ENCODE measurements around the gene CASP8AP2. TPM values are rescaled to one million over a fixed set of nuclear protein-coding genes. Genes with fewer than 3 reads are reported as not detected.

CASP8AP2 gene
- total and polyA plus RNA-seq, 2 of the 13 experiments (the other 11 are each of a cell fraction or from before 2014, with no cell fraction given), result 5.7 to 13.5 TPM

DNA sequence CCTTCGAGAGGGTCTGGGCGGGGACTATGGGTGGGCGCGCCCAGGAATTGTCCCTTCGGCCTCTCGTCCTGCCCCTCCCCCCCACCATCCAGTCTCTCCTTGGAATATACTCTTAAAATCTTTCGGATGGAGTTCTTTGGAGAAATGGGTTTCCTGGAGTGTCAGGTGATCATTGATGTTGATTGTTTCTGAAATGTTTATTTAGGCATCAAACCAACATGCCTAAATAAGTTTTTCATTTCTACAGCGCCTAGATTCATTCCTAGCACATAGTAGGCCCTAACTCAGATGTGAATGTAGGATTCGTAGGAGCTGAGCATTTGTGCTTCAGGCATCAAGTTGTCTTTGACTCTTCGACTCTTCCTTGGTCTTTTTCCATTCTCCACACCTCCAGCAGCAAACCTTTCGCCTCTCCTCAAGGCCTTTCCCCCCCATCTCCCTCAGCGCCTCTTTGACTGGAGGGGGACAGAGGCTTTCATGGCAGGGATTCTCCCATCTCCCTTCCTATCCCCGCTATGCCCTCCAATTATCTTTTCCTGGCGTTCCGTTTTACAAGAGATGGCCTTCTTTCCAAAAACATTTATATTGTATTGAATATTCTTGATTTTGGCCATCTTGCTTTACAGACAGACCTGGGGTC, 610 bp downstream of the CASP8AP2 start (continued):
- peak; percentile 87 for TF ChIP-seq ZKSCAN1 (IDR thresholded peaks at IDR 0.05; ENCODE audit: low read length)

DNA sequence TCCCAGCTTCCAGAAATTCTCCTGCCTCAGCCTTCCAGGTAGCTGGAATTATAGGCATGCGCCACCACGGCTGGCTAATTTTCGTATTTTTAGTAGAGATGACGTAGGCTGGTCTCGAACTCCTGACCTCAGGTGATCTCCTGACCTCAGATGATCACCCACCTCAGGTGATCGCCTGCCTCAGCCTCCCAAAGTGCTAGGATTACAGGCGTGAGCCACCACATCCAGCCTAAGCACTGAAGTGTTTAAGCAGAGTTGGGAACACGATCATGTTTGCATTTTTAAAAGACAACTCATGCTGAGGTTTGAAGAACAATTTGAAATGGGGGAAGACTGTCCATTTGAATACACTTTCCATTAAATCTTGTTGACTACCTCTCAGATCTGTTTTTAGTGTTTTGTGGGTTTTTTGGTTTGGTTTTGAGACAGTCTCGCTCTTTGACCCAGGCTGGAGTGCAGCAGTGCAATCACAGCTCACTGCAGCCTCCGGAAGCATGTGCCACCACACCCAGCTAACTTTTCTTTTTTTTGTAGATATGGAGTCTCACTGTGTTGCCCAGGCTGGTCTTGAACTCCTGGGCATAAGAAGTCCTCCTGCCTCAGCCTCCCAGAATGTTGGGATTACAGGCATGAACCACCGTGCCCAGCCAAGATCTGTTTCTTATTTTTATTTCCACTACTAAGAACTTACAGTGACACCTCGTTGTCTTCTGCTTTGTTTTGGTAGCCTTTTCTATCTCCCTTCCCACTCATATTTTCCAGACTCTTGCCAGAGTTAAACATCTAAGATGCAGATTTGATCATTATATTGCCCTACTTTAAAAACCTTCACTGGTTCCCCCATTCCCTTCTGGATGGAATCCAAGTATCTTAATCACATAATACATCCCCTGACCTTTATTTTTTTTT, 5.5 kb downstream of the CASP8AP2 start:
- H3K36me3 ChIP-seq (replicated peaks in 1 of 2; ENCODE audit: control insufficient read depth in 1 of 2, insufficient read depth in 2 of 2, low read length in 2 of 2), result peaks cover 0 to 6% of the 10 kb centered on the region in 2 experiments; a peak in 2 of 5 replicates
- H4K20me1 ChIP-seq (ENCODE audit: insufficient read depth, low read length), result no peaks in the 10 kb centered on the region
- H3K4me2 ChIP-seq (ENCODE audit: low read depth, low read length), result 0 out of 2 replicates have a peak overlapping the region, but pooled peaks have one; percentile 1
- peak overlapping the region; percentile 22 for H3K27ac ChIP-seq (ENCODE audit: extremely low read length, insufficient read depth, low read length)
- DNase-seq (ENCODE audit: low spot score) (no peak), ATAC-seq (0 out of 3 replicates have a peak, but pooled peaks have one; percentile 37), FAIRE-seq (no peak)
- no peak overlapping the region for H3K9ac ChIP-seq (ENCODE audit: insufficient read depth, low read depth, low read length)
- intact Hi-C loops (cut with micrococcal nuclease; ENCODE audit: unreplicated experiment) (no loop called here), in situ Hi-C loops (cut with HindIII; ENCODE audit: extremely low pct_ligation_motif_present, low pct_unique_long_range_greater_than_20kb) (no loop called here)
- TF ChIP-seq STAG1 (CRISPR knock-in tag; IDR thresholded peaks at IDR 0.05) (no peak), ZNF484 (CRISPR knock-in tag; IDR thresholded peaks at IDR 0.05; ENCODE audit: borderline replicate concordance, low read depth) (no peak), ZNF121 (CRISPR knock-in tag; IDR thresholded peaks at IDR 0.05) (peak; percentile 61; the same call in 1 of the 2 replicates), HOXA9 (CRISPR knock-in tag; IDR thresholded peaks at IDR 0.05; ENCODE audit: borderline replicate concordance) (no peak), ZNF605 (CRISPR knock-in tag; IDR thresholded peaks at IDR 0.05) (no peak)
- no peaks in the 10 kb centered on the region for H3K9me3 ChIP-seq (ENCODE audit: low read length)
- no peak overlapping the region for H2AFZ ChIP-seq (ENCODE audit: low read length)
- WGBS (ENCODE audit: low lambda C conversion rate), result 93% methylated on average over 10 of the region's 12 CpGs
- no peaks in the 10 kb centered on the region for H3K27me3 ChIP-seq (ENCODE audit: control insufficient read depth in 1 of 2, insufficient read depth in 2 of 2, low read length in 2 of 2)
- peaks cover 37% of the 10 kb centered on the region for H3K4me1 ChIP-seq (ENCODE audit: insufficient read depth, low read length)
- peaks cover 15% of the 10 kb centered on the region for H3K79me2 ChIP-seq (ENCODE audit: insufficient read depth, low read length)
- POLR2A ChIA-PET, result no interaction called here
- CTCF ChIA-PET (ENCODE audit: low intra/inter-chr PET ratio, low total read pairs), result no interaction called here
- BruUV-seq (replicated peaks), result no TSS peak
- H3K4me3 ChIP-seq (replicated peaks in 1 of 3; ENCODE audit: insufficient read depth in 1 of 3, low read depth in 2 of 3, low read length in 3 of 3), result no peak overlapping the region

Data from HepG2 (cell line).